ENCODE data around the gene KCNN4. TPM values are rescaled to one million over a fixed set of nuclear protein-coding genes. Genes with fewer than 3 reads are reported as not detected.
"Not testable (repeated sequence)": the region's sequence is repeated elsewhere in the genome, so short reads cannot be mapped to it uniquely, and the experiment has no call there.

Gene KCNN4
- total RNA-seq, 4 donors from 2014 or later = 0.74 to 19.1 (median 2.6) TPM

- TF ChIP-seq CTCF (IDR thresholded peaks at IDR 0.05) = no peak
- ATAC-seq (ENCODE audit: low FRiP score) (no peak), DNase-seq (ENCODE audit: low spot score) (no peak)
Observed at GRCh38 chr19:43773725-43774102, 7.1 kb downstream of the KCNN4 start.

- ATAC-seq (ENCODE audit: low FRiP score) = no peak
- TF ChIP-seq CTCF (IDR thresholded peaks at IDR 0.05) = no peak
- DNase-seq (ENCODE audit: low spot score) = no peak
Observed at GRCh38 chr19:43769256-43769655, 11.5 kb downstream of the KCNN4 start.

GRCh38 chr19:43768273-43769050 lies 12.3 kb downstream of the KCNN4 start:
- no peak for DNase-seq (ENCODE audit: low spot score)
- no peak for TF ChIP-seq CTCF (IDR thresholded peaks at IDR 0.05)
- ATAC-seq (ENCODE audit: low FRiP score) = no peak

GRCh38 chr19:43767818-43768217 lies 13.0 kb downstream of the KCNN4 start:
- ATAC-seq (ENCODE audit: low FRiP score) = no peak
- DNase-seq (ENCODE audit: low spot score) = no peak
- TF ChIP-seq CTCF (IDR thresholded peaks at IDR 0.05) = no peak

- DNase-seq (ENCODE audit: low spot score) (no peak), ATAC-seq (ENCODE audit: low FRiP score) (no peak)
- no peak for TF ChIP-seq CTCF (IDR thresholded peaks at IDR 0.05)
Observed at GRCh38 chr19:43767316-43767715, 13.5 kb downstream of the KCNN4 start.

- no peak for TF ChIP-seq CTCF (IDR thresholded peaks at IDR 0.05)
Observed at GRCh38 chr19:43766755-43767043, 14.1 kb downstream of the KCNN4 start.

GRCh38 chr19:43765109-43765876 lies 15.5 kb downstream of the KCNN4 start:
- ATAC-seq (ENCODE audit: low FRiP score) = peak; percentile 89
- DNase-seq (ENCODE audit: low spot score) = peak; percentile 57

More at GRCh38 chr19:43766755-43767043, 14.1 kb downstream of the KCNN4 start:
- ATAC-seq (ENCODE audit: low FRiP score) = no peak
- no peak for DNase-seq (ENCODE audit: low spot score)

GRCh38 chr19:43764684-43765083 lies 16.1 kb downstream of the KCNN4 start:
- not testable (repeated sequence) for DNase-seq (ENCODE audit: low spot score); ATAC-seq (ENCODE audit: low FRiP score)

More at GRCh38 chr19:43765109-43765876, 15.5 kb downstream of the KCNN4 start:
- TF ChIP-seq CTCF (IDR thresholded peaks at IDR 0.05) = no peak
